ENCODE results near the gene PTGER3.
"Not testable (repeated sequence)": the region's sequence is repeated elsewhere in the genome, so short reads cannot be mapped to it uniquely, and the experiment has no call there.

The PTGER3 gene

DNA sequence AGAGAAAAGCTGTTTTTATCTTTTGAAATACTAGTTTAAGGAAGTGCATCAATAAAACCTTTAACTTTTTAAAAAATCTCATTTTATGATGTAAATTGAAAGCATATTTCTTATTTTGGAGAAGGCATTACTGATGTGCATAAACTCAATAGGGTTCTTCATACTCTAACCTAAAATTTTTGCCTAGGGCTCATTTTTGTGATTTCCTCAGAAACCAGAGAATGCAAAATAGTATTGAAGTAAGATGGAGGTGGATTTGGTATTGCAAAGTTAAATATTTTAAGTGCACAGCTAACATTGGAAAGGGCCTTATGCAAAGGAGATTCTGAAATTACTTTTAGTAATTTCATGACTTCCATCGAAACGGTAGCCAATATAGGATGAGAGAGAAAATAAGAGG is 101.9 kb downstream of the PTGER3 start:
- Histone ChIP-seq H2AFZ (ENCODE audit: low read depth, low read length) (no peak overlapping the region), H3K36me3 (ENCODE audit: insufficient read depth, low read length) (no peaks in the 10 kb centered on the region), H3K9me3 (ENCODE audit: low read length) (no peaks in the 10 kb centered on the region), H3K4me1 (ENCODE audit: insufficient read depth, low read length) (no peaks in the 10 kb centered on the region), H3K27me3 (ENCODE audit: insufficient read depth, low read length) (no peaks in the 10 kb centered on the region), H3K4me3 (ENCODE audit: low read length) (no peak overlapping the region)

DNA sequence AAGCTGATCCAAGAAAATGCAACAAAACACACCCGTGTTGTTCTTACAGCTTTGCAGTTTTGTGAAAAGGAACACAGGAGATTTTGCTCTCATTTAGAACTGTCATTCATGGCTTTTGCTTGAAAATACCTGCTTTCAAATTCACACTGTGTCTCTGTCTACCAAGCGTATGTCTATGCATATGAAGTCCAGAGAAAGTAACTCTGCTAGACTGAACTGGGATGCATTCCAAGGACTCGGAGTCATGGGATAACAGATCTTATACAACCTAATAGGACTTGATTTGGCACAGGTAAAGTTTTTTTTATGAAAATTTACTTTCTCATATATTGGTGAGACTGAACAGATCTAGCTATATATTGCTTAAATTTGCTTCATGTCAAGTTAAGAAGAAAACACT is 102.4 kb downstream of the PTGER3 start:
- H3K4me3 ChIP-seq (ENCODE audit: low read length) = no peak overlapping the region

DNA sequence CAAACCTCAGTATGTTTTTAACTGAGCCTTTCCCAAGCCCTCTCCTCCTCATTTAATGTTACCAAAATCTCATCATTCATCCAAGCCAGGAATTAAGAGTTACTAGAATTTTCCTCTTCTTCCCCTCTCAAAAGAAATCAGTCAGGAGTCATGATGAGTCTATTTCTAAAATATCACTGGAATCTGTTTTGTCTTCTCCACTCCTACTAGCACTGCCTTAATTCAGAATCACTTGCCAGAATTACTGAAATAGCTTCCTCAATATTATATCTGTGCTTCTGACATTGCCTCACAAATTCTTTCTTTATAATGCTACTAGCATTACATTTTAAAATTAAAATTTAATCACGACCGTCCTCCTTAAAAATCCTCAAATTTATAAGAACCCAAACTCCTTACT is 106.1 kb downstream of the PTGER3 start:
- Histone ChIP-seq H2AFZ (ENCODE audit: low read depth, low read length) (no peak overlapping the region), H3K36me3 (ENCODE audit: insufficient read depth, low read length) (no peaks in the 10 kb centered on the region), H3K9me3 (ENCODE audit: low read length) (no peaks in the 10 kb centered on the region), H3K27me3 (ENCODE audit: insufficient read depth, low read length) (no peaks in the 10 kb centered on the region), H3K4me1 (ENCODE audit: insufficient read depth, low read length) (no peaks in the 10 kb centered on the region), H3K4me3 (ENCODE audit: low read length) (no peak overlapping the region)

More for the DNA sequence above, 102.4 kb downstream of the PTGER3 start:
- Histone ChIP-seq H3K9me3 (ENCODE audit: low read length) (no peaks in the 10 kb centered on the region), H3K36me3 (ENCODE audit: insufficient read depth, low read length) (no peaks in the 10 kb centered on the region), H2AFZ (ENCODE audit: low read depth, low read length) (no peak overlapping the region), H3K27me3 (ENCODE audit: insufficient read depth, low read length) (no peaks in the 10 kb centered on the region), H3K4me1 (ENCODE audit: insufficient read depth, low read length) (no peaks in the 10 kb centered on the region)

DNA sequence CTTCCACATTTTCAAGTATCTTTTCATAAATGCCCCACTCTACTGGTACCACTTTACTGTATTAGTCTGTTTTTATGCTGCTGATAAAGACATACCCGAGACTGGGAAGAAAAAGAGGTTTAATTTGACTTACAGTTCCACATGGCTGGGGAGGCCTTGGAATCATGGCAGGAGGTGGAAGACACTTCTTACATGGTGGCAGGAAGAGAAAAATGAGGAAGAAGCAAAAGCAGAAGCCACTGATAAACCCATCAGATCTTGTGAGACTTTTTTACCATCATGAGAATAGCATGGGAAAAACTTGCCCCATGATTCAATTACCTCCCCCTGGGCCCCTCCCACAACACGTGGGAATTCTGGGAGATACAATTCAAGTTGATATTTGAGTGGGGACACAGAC is 107.2 kb downstream of the PTGER3 start:
- H2AFZ ChIP-seq (ENCODE audit: low read depth, low read length); H3K36me3 ChIP-seq (ENCODE audit: insufficient read depth, low read length); H3K9me3 ChIP-seq (ENCODE audit: low read length); H3K4me1 ChIP-seq (ENCODE audit: insufficient read depth, low read length); H3K4me3 ChIP-seq (ENCODE audit: low read length); H3K27me3 ChIP-seq (ENCODE audit: insufficient read depth, low read length): not testable (repeated sequence)

DNA sequence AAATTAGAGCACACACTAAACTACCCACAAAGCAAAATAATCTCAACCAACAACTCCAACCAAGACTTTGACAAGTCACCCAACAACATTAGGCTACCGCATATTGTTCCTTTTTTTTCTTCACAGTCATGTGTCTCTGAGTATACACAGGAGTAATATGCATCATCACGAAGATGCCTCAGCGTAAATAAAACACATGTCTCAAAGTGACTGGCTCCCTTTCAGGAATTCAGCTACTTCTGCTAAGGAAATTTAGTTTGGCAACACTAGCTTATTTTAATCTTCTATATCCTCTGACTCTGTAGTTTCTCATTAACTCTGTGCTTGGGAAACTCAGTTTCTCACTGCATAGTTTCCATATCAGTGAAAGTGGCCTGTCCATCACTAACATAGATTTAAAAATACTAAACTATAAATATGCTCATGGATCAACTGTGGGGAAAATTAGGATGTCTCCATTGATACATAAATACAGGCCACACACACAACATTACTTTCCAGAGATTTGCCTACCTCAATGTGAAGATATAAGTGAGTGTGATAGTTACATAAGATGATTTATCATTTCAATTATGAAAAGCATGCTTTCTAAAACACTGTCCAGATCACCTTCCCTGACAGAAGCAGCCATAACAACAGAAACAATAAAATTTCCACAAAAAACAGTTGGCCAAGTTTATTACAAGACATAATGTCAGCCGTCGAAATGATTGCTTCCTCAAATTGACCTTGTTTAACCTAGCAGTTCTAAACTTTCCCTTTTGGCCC is 113.2 kb downstream of the PTGER3 start:
- no peak overlapping the region for H2AFZ ChIP-seq (ENCODE audit: low read depth, low read length)

DNA sequence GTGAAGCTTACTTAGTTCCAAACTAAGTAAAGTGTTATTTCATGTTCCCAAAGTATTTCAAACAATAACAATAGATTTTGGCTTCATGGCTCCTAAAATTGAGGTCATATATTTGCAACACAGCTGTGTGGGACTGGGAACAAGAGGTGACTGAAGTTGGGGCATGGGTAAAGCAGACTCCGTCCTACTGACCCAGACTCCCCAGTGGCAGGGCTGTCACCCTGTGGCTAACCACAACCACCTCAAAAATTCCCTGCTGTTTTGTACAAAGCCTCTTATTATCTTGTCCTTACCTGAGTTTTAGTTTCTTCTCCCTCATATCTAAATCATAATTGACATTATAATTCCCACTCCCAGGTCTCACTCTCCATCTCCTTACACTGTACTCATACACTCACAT is 117.6 kb downstream of the PTGER3 start:
- H2AFZ ChIP-seq (ENCODE audit: low read depth, low read length) = no peak overlapping the region
- H3K9me3 ChIP-seq (ENCODE audit: low read length) = no peaks in the 10 kb centered on the region
- H3K36me3 ChIP-seq (ENCODE audit: insufficient read depth, low read length) = no peaks in the 10 kb centered on the region
- no peaks in the 10 kb centered on the region for H3K4me1 ChIP-seq (ENCODE audit: insufficient read depth, low read length)
- no peak overlapping the region for H3K4me3 ChIP-seq (ENCODE audit: low read length)
- no peaks in the 10 kb centered on the region for H3K27me3 ChIP-seq (ENCODE audit: insufficient read depth, low read length)

More for the DNA sequence above, 113.2 kb downstream of the PTGER3 start:
- H3K36me3 ChIP-seq (ENCODE audit: insufficient read depth, low read length) = no peaks in the 10 kb centered on the region
- H3K4me3 ChIP-seq (ENCODE audit: low read length) = no peak overlapping the region
- no peaks in the 10 kb centered on the region for H3K4me1 ChIP-seq (ENCODE audit: insufficient read depth, low read length)
- no peaks in the 10 kb centered on the region for H3K27me3 ChIP-seq (ENCODE audit: insufficient read depth, low read length)
- H3K9me3 ChIP-seq (ENCODE audit: low read length) = no peaks in the 10 kb centered on the region

DNA sequence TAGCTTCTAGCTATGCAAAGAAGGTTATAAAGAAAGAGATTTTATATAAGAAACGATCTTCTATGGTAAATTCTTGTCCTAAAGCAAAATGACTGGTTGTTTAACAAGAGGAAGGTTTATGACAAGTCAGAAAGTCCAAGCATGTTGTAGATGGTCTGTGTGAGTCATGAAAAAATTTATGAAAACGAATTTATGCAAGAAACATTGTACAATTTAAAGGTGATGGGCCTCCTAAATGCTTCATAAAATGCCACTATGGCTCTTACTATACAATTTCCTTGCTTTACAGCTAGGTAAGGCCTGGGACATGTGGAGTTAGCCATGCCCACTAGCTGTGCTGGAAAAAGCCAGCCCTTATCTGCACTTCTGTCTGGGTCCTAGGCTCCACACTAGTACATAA is 125.4 kb downstream of the PTGER3 start:
- Histone ChIP-seq H3K36me3 (ENCODE audit: insufficient read depth, low read length) (no peaks in the 10 kb centered on the region), H3K9me3 (ENCODE audit: low read length) (peaks cover 3% of the 10 kb centered on the region), H3K27me3 (ENCODE audit: insufficient read depth, low read length) (no peaks in the 10 kb centered on the region), H2AFZ (ENCODE audit: low read depth, low read length) (no peak overlapping the region), H3K4me3 (ENCODE audit: low read length) (no peak overlapping the region), H3K4me1 (ENCODE audit: insufficient read depth, low read length) (no peaks in the 10 kb centered on the region)
